HG03108 (cell line): ENCODE measurements around the gene SCNN1A.

Experiments
- ATAC-seq: cut with Tn5 transposase; IDR thresholded peaks from one replicate; pipeline ENCODE4 v1.9.1; 2021; ENCODE audit warnings: moderate library complexity; ENCODE audit not compliant: unreplicated experiment

Gene SCNN1A

GRCh38 chr12:6384499-6385436, 9.4 kb upstream of the SCNN1A start:
- ATAC-seq = no peak

- no peak for ATAC-seq
Observed at GRCh38 chr12:6383572-6384498, 8.5 kb upstream of the SCNN1A start, which contains the start of gene LTBR. Gene LTBR (plus strand): TSS chr12:6384162. CDS start chr12:6384359, 197 bp downstream.

- ATAC-seq = no peak
Observed at GRCh38 chr12:6382982-6383381, 7.6 kb upstream of the SCNN1A start.

DNA sequence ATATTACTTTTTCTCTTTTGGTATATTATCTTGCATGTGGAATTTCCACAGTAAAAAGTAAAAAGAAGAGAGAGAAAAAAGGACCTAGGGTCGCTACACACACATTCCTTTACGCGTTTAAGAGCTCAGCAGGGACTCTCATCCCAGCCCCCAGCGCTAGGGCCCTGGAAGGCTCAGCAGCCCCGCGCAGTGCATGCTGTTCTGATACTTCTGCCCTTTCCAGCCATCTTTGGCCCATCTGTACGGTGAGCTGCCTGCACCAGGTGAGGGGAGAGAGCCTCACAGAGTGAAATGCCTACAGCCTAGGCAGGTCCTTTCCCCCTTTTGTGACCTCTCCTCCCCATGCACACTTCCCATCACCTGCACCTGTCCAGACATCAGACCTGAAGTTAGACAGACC, 7.0 kb upstream of the SCNN1A start:
- ATAC-seq = no peak

DNA sequence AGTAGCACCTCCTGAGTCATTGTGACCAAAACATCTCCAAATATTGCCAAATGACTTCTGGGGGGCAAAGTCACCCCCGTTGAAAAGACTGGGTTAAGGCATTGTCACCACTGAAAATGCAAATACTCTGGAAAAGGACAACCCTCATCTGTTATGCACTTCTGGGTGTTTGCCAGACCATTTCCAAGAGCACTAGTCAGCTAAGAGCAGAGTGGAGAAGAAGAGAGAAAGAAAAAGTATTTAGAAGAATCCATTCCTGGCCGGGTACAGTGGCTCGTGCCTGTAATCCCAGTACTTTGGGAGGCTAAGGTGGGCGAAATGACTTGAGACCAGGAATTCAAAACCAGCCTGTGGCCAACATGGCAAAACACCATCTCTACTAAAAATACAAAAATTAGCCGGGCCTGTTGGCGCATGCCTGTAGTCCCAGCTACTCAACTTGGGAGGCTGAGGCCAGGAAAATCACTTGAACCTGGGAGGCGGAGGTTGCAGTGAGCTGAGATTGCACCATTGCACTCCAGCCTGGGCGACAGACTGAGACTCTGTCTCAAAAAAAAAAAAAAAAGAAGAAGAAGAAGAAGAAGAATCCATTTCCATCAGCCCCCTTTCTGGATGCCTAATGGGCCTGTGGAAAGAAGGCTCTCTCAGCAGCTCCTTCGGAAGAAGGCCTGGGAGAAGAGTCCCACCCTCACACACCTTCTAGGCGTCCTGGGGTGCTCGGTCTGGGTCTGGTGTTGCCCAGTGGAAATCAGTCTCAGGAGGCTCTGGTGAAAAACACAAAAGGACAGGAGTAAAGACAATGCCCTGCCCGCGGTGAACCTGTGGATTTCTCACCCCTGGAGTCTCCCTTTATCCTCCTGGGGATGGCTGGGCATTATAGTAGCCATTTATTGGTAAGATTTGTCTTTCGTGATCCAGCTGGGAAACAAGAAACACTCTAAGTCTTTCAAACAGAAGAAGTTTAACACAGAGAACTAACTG, 5.1 kb upstream of the SCNN1A start:
- ATAC-seq = no peak

GRCh38 chr12:6378709-6379472, 3.5 kb upstream of the SCNN1A start:
- ATAC-seq = no peak

GRCh38 chr12:6377667-6377994, 2.3 kb upstream of the SCNN1A start:
- ATAC-seq = no peak

- no peak for ATAC-seq
Observed at GRCh38 chr12:6376870-6377666, 1.7 kb upstream of the SCNN1A start.

- no peak for ATAC-seq
Observed at GRCh38 chr12:6376079-6376869, 911 bp upstream of the SCNN1A start.

DNA sequence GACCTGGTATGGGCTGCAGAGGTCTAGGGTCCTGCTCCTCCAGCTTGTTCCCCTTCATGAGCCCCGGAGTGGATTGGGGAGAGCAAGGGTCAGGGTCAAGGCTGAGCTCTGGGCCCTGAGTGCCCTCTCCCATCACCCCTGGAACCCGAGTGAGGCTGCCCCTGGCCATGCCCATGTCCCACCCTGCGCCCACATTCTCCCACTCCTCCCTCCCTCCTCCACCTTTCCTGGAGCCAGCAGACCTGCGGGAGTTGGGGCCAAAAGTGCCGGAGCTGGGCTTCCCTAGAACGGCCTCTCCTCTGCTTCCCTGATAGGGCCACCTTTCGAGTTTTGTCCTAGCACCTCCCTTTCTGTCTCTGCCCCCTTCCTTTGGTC, 590 bp downstream of the SCNN1A start:
- ATAC-seq = no peak

- no peak for ATAC-seq
Observed at GRCh38 chr12:6374028-6374785, 1.2 kb downstream of the SCNN1A start.

GRCh38 chr12:6373022-6373787, 2.2 kb downstream of the SCNN1A start:
- ATAC-seq = no peak

DNA sequence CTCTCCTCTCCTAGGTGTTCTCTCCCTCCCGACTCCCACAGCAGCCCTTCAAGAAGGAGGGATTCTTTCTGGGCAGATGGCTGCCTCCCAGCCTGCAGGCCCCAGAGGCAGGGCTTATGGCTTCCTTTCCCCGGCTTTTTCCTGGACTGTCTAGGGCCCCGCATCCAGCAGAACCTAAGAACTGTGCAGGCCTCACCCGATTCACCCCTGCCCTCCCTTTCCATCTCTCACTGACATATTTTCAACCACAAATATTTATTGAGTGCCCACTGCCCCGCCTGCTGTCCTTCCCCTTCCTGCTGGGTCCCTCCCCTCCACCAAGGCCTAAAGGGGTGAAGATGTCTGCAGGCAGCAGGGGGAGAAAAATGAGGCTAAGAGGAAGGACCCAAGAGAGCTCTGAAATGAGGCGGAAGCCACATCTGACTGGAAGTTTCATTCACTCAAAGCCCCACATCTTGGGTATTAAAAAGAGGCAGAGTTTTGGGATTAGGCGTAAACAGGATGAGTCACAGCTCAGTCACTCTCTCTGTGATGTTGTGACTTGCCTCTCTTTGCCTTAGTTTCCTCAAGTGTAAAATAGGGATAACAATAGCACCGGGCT, 2.9 kb downstream of the SCNN1A start:
- ATAC-seq = no peak

DNA sequence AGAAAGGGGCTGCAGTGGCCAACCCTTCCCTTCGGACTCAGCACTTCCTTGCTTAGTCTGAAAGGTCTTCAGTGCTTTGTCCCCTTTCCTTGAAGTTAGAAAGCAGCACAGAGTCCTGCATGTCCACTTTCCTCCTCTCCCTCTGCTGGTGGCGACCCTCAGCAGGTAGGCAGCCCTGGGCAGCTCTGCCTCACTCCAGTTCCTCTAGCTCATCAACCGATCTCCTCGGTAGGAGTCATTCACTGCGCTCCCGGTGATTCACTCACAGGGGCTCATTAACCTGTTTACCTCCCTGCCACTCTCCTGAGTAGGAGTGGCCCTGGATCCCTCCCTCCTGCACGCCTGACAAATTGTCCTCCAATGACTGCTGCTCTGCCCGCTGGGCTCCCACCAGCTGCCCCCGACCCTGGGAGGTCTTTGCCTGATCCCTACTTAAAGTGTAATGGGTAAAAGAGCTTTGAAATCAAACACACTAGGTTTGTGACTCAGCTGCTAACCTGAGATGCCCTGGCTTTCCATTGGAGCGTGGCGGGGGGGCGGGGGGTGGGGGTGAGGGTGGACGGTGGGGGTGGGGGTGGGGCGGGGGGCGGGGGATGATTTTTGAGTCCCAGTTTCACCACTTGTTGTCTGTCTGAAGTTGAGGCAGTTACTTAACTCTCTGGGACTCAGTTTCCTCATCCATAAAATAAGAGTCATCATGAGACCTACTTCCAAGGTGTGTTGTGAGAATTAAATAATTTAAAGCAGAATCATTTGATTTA, 4.2 kb downstream of the SCNN1A start:
- no peak for ATAC-seq

DNA sequence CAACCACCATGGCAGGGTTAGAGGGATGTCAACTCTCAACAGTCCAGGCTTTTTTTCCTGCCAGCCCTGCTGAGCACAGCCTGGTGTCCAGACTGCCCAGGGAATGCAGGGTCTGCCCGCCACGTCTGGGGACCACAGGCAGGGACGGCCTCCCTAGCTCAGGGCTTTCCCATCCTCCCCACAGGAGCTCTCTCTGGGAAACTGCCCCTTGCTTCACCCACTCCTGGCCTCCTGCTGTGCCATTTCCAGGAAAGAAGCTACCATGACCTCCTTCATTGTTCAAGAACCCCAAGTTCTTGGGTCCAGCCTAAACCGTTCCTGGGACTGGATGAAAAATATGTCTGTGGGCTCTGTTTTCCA, 4.8 kb downstream of the SCNN1A start:
- ATAC-seq = no peak
